Sigmoid colon (tissue), 4 donors: ENCODE measurements around the gene DLK2.

ENCODE experiments used
- CTCF ChIP-seq, 4 experiments: fragments of 450-650 bp in 3 of 4; fragments of 200-600 bp in 1 of 4; IDR thresholded peaks; one replicate each; pipeline ENCODE4 v1.5.1; 2016 to 2019; ENCODE audit warnings: antibody characterized with exemption in 4 of 4, mild to moderate bottlenecking in 3 of 4, moderate library complexity in 2 of 4
- POLR2A ChIP-seq, 2 donors: fragments of 450-650 bp; IDR thresholded peaks; one replicate each; pipeline ENCODE4 v1.6.1; 2016; ENCODE audit warnings: antibody characterized with exemption in 2 of 2, mild to moderate bottlenecking in 2 of 2, moderate library complexity in 2 of 2
- POLR2AphosphoS5 ChIP-seq, 4 donors: sonication (generic); formaldehyde crosslinking; IDR thresholded peaks; one replicate each; pipeline ENCODE4 v1.6.1; 2017; ENCODE audit warnings: antibody characterized with exemption in 4 of 4

GRCh38 chr6:43434943-43435342 is 20.4 kb downstream of the DLK2 start:
- TF ChIP-seq CTCF (IDR thresholded peaks at IDR 0.05), result no peak
- no peak for TF ChIP-seq POLR2A (IDR thresholded peaks at IDR 0.05)
- TF ChIP-seq POLR2AphosphoS5 (IDR thresholded peaks at IDR 0.05), result no peak
